Amniotic epithelial cell (primary cell): ENCODE results near the gene HDAC9.
A peak's percentile ranks its signal among the peaks of the same experiment; 100 is the strongest.
"Not testable (repeated sequence)": the region's sequence is repeated elsewhere in the genome, so short reads cannot be mapped to it uniquely, and the experiment has no call there.

Experiments
- DNase-seq: peaks from one replicate; pipeline ENCODE4 v3.0.0-alpha.2; 2010; ENCODE audit warnings: low read depth

Gene HDAC9

GRCh38 chr7:18971839-18972238 is 476.3 kb downstream of the HDAC9 start:
- DNase-seq = no peak

DNA sequence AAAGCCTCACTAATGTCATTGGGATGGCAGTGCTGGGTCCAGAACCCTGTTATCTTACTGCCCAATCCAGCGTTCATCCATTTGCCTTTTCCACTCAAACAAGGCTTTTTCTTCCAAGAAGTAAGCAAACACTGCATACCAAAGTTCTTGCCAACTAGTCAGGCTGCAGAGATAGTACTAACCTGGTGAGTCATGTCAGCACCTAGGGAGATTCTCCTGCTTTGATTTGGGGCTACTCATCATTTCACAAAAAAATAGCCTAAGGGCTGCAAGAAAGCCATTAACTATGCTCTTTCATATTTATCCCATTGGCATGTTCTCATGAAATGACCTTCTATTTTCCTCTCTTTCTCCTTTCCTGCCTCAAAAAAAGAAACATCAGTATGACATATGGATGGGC is 479.3 kb downstream of the HDAC9 start:
- DNase-seq = peak; percentile 55

DNA sequence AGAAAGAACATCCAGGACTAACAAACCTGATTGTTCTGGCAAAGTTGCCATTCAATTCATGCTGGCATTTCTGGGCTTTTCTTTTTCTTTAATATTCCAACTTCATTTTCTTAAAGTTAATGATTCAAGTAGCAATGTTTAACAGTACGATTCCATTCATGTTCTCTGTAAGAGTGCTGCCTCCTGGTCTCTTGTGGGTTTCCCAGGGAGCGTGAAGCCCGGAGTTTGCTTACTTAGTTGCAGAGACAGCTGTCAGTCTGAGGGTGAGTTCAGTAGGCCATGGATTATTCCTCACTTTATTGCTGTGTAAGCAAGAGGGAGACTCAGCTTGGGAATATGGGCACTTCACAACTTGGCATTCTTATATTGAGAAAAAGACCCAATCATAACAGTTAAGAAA is 479.7 kb downstream of the HDAC9 start:
- no peak for DNase-seq

- no peak for DNase-seq
These were observed 480.2 kb downstream of the HDAC9 start for GRCh38 chr7:18975689-18976280.

DNA sequence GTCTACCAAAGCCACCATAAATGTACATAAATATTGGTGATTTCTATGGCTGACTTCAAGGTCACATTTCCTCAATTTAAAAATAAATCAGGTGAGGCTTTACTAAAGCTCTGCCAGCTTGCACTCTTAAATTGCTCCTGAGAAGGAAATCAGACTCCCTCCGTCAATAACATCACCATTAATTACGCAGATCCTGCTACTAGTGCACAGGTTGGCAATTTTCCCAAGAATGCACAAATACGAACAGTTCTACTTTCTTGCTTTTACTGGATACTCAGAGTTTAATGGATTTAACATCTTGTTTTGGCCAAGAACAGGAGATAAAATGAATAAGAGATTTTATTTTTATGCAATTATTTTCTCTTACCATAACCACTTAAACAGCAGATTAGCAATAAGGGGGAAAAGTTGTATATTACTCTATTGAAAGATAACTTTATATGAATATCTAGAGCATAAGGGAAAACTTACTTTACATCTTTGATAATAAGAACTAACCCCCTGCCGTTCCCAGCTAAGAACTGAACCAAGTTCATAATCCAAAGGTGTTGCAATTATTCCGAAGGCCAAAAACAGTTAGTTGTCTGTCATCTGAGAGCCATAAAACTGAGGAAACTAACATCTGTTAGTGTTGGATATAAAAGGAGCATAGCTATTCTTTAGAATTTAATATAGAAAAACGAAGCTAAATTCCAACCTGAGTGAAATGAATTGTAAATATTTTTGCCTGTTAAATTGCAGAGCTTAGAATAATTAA is 481.3 kb downstream of the HDAC9 start:
- DNase-seq = no peak

DNA sequence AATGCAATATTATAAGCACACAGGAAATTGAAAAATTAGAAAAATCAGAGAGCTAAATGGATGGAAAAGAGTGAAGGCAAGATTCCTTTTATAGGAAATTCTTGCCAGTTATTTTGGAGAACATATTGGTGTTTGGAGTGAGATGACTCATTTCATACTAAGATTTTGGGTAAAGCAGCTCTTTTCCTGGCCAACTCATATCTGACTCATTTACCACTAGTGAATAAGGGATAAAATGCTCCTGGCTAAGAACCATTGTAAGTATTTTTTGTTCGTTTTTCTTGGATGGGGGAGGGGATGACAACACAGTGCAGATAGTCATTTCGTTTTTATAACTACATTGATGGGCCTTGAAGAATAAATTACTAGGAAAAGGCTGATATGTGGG is 482.6 kb downstream of the HDAC9 start:
- peak; percentile 86 for DNase-seq

DNA sequence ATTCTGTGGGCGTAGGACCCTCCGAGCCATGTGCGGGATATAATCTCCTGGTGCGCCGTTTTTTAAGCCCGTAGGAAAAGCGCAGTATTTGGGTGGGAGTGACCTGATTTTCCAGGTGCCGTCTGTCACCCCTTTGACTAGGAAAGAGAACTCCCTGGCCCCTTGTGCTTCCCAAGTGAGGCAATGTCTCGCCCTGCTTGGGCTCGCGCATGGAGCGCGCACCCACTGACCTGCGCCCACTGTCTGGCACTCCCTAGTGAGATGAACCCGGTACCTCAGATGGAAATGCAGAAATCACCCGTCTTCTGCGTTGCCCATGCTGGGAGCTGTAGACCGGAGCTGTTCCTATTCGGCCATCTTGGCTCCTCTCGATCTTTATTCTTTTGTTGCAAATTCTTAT is 495.2 kb downstream of the HDAC9 start:
- DNase-seq = not testable (repeated sequence)

- DNase-seq = peak; percentile 73
These were observed 498.6 kb downstream of the HDAC9 start for GRCh38 chr7:18993933-18994668.

GRCh38 chr7:18995270-18995671 is 499.7 kb downstream of the HDAC9 start:
- no peak for DNase-seq

GRCh38 chr7:18995811-18996426 is 500.4 kb downstream of the HDAC9 start:
- DNase-seq = no peak

- no peak for DNase-seq
These were observed 501.0 kb downstream of the HDAC9 start for GRCh38 chr7:18996583-18996982.

DNA sequence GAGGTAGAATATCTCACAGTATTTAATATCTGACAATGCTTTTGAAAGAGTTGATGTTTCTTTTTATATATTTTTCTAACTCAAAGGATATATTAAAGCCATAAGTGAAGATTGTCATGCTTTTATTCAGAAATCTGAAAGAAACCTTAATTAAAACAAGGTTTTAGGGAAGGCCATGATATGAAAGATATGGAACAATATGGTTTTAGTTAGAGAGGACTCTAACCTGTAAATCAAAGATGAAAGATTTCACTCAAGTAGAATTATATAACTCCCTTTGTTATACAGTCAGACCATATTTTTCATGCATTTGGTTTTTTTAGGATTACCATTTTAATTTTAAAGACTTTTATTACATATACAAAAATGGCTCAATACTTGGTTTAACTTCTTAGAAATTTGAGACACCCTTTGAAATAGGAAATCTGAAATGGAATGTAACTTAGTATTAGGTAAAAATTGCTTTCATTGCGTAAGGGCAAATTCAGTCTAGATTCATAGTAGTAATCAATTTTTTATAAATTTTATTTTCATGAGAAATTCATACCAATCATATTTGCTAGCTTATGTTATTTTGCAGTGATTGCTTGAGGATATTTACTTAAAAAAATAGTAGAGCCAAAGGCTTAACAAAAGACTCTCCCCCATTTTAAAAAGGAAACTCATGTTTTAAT is 502.1 kb downstream of the HDAC9 start:
- DNase-seq = no peak

DNA sequence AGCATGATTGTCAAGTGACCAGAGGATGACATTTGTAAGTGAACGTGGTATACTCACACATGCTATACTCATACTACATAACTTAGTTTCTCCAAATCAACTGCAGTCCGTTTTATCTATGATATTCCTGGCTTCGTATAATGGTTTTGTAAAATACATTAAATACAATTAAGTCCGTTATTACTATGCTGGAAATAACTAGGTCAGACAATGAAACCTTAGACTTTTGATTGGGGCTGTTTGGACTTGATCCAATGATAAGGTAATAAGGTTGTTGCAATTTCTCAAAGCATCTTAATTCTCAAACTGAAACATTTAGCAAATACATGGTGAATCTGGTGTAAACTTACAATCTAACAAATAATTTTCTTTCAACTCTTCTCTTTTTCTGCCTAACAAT is 504.9 kb downstream of the HDAC9 start:
- DNase-seq = no peak

DNA sequence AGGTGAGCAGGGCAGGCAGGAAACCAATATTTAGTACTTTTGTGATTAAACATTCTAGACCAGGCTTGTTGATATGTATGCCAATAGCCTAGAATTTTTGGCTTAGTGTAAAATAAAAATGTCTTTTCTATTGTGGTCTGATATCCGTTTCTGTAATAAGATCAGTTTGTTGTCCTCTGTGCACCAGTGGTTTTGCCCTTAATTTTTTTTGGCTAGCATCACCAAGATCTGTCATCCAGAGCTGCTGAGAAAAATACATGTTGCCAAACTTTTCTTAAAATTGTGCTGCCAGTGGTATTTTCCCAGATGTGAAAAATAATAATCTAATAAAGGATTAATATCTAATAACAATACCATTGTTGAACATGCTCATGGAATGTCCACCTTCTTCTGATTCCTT is 506.3 kb downstream of the HDAC9 start:
- DNase-seq = no peak

DNA sequence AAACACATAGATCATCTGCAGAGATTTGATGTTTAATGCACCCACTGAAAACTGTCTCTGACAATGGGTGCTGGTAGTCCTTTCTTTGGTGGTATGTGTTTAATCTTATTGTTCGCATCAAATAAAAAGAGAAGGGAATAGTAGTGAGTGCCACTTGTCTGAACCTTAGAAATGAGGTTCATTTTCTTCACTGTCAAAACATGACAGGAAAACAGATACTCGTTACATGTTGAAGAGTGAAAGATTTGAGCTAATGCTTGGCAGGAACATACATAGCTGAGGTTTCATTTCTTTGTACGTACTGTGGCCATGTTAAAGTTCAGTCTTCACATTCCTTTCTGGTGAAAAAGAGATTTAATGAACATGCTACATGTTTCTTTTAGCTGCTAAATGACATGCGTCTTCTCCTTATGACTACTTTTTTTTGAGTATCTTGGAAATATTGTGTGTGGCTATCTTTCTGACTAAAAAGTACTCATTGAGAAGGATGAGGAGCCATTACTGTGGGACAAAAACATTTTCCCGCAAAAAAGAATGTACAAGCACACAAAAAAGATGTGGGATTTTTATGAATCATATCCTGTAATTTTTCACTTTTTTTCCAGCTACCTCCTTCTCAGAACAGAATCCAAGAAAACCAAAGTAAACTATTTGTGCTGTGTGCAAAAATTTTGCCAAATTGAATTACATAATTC is 513.8 kb downstream of the HDAC9 start:
- peak; percentile 65 for DNase-seq

DNA sequence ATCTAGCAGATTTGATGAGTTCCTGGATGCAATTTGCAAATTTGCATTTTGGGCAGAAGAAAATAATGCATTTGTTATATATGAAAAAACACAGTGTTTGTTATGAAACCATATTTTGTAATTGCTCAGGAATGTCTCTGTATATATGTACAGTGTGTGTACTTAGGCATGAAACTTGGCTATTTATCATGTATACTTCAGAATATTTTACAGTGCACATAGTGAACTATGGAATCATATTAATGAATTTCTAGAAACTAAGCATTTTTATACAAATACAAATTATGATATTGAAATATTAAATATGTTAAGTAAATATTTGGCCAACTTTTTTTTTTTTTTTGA is 514.4 kb downstream of the HDAC9 start:
- no peak for DNase-seq

DNA sequence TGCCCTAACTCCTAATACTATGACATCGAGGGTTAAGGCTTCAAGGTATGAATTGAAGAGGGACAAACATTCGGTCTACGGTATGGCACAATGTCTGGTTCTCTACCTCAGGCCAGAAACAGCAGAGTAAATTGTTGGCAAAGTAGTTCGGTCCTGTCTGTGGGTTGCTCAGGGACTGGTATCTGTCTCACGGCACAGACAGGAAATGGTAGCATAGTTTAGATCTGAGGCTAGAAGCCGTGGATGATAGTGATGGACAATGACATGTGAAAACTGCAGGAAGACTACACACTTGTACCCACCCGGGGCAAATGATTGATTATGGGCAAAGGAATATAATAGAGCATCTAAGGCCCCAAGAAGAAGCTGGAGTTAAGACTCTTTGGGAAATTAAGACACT is 515.7 kb downstream of the HDAC9 start:
- DNase-seq = peak; percentile 32

- peak; percentile 42 for DNase-seq
These were observed 519.5 kb downstream of the HDAC9 start for GRCh38 chr7:19015098-19015497.

DNA sequence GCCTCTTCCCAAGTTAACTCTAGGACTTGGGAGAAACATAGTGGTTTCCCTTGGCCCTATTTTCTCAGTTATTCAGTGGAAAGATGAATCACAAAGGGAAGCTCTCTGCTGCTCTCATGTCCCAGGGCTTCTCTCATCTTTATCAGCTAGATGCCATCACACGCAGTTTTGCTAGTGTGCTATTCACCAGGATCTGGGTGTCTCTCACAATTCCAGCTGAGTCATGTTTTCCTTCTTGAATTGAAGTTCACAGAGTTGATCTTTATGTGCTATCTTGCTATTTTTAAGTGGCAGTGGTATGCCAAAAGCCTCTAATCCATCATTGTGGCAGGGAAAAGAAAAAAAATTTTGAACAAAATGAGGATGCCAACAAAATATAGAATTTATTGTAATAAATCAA is 520.6 kb downstream of the HDAC9 start:
- DNase-seq = peak; percentile 85

DNA sequence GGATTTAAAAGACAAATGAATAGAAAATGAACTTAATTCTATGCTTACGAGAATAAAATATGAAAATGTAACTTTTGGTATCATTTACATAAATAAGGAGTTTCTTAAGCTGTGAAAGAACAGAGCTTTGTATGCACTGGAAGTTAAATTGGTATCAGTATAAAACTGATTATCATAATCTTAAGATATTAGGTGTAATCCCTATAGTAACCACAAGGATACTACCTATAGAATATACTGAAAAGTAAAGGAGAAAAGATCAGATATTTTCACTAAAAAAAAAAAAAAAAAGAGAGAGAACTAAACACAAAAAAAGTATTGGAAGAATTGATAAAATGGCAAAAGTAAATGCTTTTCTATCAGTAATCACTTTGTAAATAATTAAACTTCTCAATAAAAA is 521.8 kb downstream of the HDAC9 start:
- DNase-seq = no peak

DNA sequence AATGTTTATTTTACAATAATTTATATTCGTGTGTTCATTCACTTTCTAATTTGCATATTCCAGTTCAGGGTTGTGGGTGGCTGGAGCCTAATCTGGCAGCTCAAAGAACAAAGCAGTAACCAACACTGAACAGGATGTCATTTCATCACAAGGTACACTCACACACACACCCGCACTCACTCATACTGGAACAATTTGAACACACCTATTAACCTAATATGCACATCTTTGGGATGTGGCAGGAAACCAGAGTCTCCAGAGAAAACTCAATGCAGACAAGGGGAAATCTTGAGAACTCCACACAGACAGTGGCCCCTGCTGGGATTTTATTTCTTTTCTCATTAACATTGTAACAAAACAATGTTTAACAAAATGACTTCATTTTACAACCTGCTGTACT is 524.5 kb downstream of the HDAC9 start:
- no peak for DNase-seq

GRCh38 chr7:19020711-19021110 is 525.2 kb downstream of the HDAC9 start:
- DNase-seq = no peak
